Subcutaneous adipose tissue (tissue), 4 donors: ENCODE data around the gene CFP. TPM values are rescaled to one million over a fixed set of nuclear protein-coding genes. Genes with fewer than 3 reads are reported as not detected.

ENCODE experiments used
- total RNA-seq, 4 donors: library from RNA; depleted of rRNA; stranded (reverse); fragments of >200 nt; gene quantifications; one replicate each; pipeline ENCODE4 v1.1.0, GENCODE V29; 2016
- TF ChIP-seq, protein P1 (sequence below): fragments of 450-650 bp; IDR thresholded peaks from one replicate; pipeline ENCODE4 v1.5.1; 2016; ENCODE audit warnings: low read depth, mild to moderate bottlenecking, control low read depth, antibody characterized with exemption, moderate library complexity

Gene CFP
- total RNA-seq, 4 donors from 2014 or later: 14.2 to 25.8 (median 22.0) TPM

DNA sequence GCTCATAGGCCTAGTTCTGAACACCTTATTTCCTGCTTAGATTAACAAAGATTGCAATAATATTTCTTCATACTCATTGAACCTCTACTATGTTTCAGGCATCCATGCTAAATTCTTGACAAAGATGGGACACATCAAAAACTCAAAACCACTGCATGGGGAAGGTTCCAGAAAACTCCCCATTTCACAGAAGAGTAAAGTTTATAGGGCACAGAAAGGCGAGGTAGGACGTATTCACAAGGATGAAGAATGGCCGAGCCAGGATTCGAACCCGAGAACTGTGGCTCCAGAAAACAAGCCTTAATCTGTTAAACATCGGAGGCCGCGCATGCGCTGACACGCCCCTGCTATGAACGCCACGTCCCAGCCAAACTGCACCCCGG is 28.6 kb upstream of the CFP start:
- TF ChIP-seq, protein P1, sequence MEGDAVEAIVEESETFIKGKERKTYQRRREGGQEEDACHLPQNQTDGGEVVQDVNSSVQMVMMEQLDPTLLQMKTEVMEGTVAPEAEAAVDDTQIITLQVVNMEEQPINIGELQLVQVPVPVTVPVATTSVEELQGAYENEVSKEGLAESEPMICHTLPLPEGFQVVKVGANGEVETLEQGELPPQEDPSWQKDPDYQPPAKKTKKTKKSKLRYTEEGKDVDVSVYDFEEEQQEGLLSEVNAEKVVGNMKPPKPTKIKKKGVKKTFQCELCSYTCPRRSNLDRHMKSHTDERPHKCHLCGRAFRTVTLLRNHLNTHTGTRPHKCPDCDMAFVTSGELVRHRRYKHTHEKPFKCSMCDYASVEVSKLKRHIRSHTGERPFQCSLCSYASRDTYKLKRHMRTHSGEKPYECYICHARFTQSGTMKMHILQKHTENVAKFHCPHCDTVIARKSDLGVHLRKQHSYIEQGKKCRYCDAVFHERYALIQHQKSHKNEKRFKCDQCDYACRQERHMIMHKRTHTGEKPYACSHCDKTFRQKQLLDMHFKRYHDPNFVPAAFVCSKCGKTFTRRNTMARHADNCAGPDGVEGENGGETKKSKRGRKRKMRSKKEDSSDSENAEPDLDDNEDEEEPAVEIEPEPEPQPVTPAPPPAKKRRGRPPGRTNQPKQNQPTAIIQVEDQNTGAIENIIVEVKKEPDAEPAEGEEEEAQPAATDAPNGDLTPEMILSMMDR: no peak

DNA sequence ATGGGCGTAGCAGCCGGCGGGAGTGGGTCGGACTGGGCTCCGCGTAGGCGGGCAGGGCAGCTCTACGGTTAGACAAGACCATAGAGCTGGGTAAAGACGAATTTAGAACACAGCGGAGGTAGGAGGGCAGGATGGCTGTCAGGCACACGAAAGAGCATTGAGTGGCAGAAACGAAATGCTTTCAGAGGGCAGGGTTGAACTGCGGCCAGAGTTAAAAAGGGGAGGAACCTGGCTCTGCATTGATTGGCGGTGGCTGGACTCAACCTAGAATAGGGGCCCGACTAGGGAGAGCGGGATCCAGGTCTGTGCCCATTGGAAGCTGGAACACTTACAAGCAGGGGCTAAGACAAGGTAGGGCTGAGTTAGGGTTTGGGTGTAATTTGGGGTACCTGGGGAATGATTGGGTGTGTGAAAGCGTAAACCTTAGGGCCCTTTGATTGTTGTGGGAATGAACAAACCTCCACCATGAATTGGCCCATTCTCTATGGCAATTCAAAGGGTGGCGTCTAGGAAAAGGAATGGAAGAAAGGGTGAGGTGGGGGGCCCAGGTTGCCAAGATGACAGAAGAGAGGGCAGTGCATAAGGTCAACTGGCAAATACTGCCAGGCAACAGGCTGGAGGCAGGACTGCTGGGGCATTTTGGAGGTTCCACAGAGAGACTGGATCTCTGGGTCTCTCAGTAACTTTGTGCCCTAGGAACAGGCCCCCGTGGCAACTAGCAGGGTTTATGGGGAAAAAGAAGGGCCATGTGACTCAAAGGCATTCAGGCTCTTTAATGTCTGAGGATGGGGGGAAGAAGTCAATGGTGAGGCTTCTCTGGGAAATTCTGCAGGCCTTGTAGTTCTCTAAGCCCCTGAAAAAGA is 21.5 kb upstream of the CFP start:
- TF ChIP-seq, protein P1: no peak

DNA sequence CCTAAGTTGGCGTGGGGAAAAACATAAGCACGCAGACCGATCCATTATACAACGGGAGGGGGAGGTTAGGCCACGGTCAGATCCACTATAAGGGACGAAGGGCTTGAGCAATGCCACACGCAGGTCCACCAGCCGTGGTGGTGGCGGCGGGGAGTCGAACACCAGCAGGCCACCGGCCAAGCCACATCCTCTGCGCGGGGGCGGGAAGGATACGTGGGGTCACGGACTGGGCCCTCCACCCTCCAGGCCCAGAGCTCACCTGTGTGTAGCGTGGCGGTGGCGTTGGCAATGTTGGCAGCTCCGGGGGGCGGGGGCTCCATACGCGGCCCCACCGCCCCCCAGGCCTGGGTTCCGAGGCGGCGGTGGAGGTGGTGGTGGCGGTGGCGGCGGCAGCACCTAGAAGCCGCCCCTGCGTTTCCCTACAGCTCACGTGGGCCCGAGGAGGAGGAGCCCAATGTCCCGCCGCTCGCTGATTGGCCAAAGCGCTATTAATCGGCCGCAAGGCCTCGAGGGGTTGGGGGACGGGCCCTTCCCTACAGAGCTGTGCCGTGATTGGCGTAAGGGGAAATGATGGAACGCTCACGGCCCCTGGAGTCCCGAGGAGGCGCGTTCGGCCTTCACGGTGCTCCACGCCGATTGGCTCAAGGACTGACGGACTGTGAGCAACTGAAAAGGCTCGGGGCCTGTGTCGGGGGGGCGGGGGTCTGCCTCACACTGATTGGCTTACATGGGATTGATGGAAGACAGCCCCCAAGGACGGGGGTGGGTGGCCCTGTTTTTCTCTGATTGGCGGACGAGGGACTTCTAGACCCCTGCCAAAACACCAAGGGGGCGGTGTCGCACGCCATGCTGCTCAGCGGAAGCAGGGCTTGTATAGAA is 20.7 kb upstream of the CFP start, which contains the start of gene ELK1:
ELK1 (minus strand) TSS at position 400 of the 879 bp plus-strand sequence. CDS start 9,122 bp downstream, outside the sequence.
- TF ChIP-seq, protein P1: no peak

DNA sequence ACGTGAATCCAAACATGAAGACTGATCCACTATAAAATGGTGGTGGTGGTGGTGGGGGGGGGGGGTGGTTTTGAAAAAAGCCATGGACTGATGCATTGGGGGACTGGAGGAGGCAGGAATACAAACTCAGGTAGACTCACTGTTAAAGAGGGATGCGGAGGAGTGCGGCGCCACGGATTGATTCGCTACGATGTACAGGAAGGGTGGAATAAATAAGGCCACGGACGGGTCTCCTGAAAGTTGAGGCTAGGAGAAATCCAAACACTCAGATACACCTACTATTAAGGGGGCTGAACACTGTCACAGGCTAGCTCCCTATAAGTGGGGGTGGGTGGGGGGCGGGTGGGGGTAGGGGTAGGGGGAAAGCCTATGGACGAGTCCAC is 20.0 kb upstream of the CFP start:
- TF ChIP-seq, protein P1: no peak

DNA sequence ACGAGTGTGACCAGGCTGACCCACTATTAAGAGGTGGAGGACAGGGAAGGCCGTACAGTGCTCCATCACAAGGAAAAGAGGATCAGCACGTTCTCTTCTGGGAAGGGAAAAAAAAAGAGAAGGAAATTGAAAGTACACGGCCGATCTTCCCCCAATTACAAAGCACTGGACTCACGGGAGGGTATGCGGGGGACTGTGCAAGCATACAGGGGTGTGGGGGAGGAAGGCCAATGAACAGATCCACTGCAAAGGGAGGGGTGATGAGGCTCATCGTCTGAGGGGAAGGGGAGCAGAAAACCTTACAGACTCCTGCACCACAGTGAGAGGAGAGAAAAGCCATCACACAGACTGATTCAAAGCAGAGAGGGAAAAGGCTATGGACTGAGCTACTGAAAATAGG is 19.5 kb upstream of the CFP start:
- TF ChIP-seq, protein P1: no peak

DNA sequence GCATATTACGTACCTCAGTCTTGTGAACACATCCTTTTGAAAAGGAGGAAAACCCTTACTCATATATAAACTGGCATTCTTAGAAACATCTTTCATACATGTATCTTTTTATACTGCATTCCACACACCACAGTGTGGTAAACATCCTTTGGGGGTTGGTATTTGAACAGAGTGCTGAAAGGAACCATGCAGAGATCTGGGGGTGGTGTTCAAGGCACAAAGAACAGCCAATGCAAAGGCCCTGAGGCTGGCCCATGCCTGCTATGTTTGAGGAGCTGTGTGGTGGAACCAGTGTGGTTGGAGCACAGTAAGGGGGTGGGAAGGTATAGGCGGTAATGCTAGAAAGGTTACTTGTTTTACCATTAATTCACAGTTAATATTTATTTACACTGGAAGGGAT is 18.6 kb upstream of the CFP start:
- TF ChIP-seq, protein P1: no peak

DNA sequence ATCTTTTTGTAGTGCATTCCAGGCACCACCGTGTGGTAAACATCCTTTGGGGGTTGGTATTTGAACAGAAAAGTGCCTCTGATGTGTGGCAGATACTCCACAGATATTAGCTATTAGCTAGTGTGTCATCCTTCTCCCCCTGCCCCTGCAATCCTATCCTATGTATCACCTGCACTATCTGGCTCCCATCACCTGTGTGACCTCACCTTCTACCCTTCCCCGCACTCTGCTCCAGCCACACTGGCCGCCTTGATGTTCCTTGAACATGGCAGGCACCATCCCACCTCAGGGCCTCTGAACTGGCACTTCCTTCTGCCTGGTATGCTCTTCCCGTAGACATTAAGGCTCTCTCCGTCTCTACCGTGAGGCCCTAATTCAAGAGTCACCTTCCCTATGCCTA is 16.9 kb upstream of the CFP start:
- TF ChIP-seq, protein P1: no peak
